Measurements from ENCODE around the gene CDH6.

CDH6 gene

GRCh38 chr5:31375999-31376720 is 182.7 kb downstream of the CDH6 start:
- no peak for DNase-seq (ENCODE audit: low read depth in 3 of 3)

- no peak for DNase-seq (ENCODE audit: low read depth in 3 of 3)
Observed at GRCh38 chr5:31377274-31377946, 183.9 kb downstream of the CDH6 start.

- no peak for DNase-seq (ENCODE audit: low read depth in 3 of 3)
Observed at GRCh38 chr5:31378136-31378535, 184.7 kb downstream of the CDH6 start.

Measured in stimulated activated CD4-positive, alpha-beta T cell treated with anti-CD3 and anti-CD28 coated beads, TNF-alpha, amount 100 ng/mL, for 24 hours (primary cell).